Neural progenitor cell (in vitro differentiated cells): ENCODE measurements around the gene EVC. TPM values are rescaled to one million over a fixed set of nuclear protein-coding genes. Genes with fewer than 3 reads are reported as not detected.

Experiments
- DNase-seq: peaks from one replicate; pipeline ENCODE4 v3.0.0-alpha.2; 2016; ENCODE audit warnings: low spot score
- H2AFZ ChIP-seq: fragments of 200-600 bp; sonication (generic); replicated peaks from 2 replicates; pipeline ENCODE4 v1.6.1; 2016; ENCODE audit warnings: antibody characterized with exemption
- H3F3A ChIP-seq: fragments of 200-600 bp; sonication (generic); 2 replicates; pipeline ENCODE4 v1.6.1; 2016; ENCODE audit warnings: antibody characterized with exemption, low read depth
- H3K27ac ChIP-seq: fragments of 200-600 bp; sonication (generic); 2 replicates; pipeline ENCODE4 v1.5.1; 2016; ENCODE audit warnings: mild to moderate bottlenecking
- H3K27me3 ChIP-seq: fragments of 200-600 bp; sonication (generic); 2 replicates; pipeline ENCODE4 v1.6.1; 2016; ENCODE audit warnings: mild to moderate bottlenecking, moderate library complexity
- H3K36me3 ChIP-seq: fragments of 200-600 bp; sonication (generic); 2 replicates; pipeline ENCODE4 v1.5.1; 2016
- H3K4me1 ChIP-seq: fragments of 200-600 bp; sonication (generic); 2 replicates; pipeline ENCODE4 v1.6.1; 2016; ENCODE audit warnings: mixed run types
- H3K4me2 ChIP-seq: fragments of 200-600 bp; sonication (generic); 2 replicates; pipeline ENCODE4 v1.6.1; 2016
- H3K4me3 ChIP-seq: fragments of 200-600 bp; sonication (generic); 2 replicates; pipeline ENCODE4 v1.5.1; 2016
- H3K79me2 ChIP-seq: fragments of 200-600 bp; sonication (generic); 2 replicates; pipeline ENCODE4 v1.6.1; 2016; ENCODE audit warnings: low read depth
- H3K9ac ChIP-seq: fragments of 200-600 bp; sonication (generic); 2 replicates; pipeline ENCODE4 v1.6.1; 2016
- H3K9me3 ChIP-seq: fragments of 200-600 bp; sonication (generic); 2 replicates; pipeline ENCODE4 v1.5.1; 2016; ENCODE audit warnings: low read depth
- H4K20me1 ChIP-seq: fragments of 200-600 bp; sonication (generic); 2 replicates; pipeline ENCODE4 v1.6.1; 2016; ENCODE audit warnings: low read depth
- H3K27ac Mint-ChIP-seq: 3 replicates; pipeline ENCODE4 v1.8.0; 2021; ENCODE audit warnings: mixed read lengths
- H3K27me3 Mint-ChIP-seq: 2 replicates; pipeline ENCODE4 v1.8.0; 2022; ENCODE audit warnings: low read depth, mild to moderate bottlenecking, inconsistent platforms, moderate library complexity, mixed read lengths; ENCODE audit not compliant: insufficient read depth
- H3K36me3 Mint-ChIP-seq: 3 replicates; pipeline ENCODE4 v1.8.0; 2021; ENCODE audit warnings: mixed read lengths
- H3K4me1 Mint-ChIP-seq: 3 replicates; pipeline ENCODE4 v1.8.0; 2021; ENCODE audit warnings: mixed read lengths
- H3K4me3 Mint-ChIP-seq: 3 replicates; pipeline ENCODE4 v1.8.0; 2021; ENCODE audit warnings: mild to moderate bottlenecking, moderate library complexity, mixed read lengths
- H3K9me3 Mint-ChIP-seq: 3 replicates; pipeline ENCODE4 v1.8.0; 2020; ENCODE audit warnings: mixed read lengths
- EZH2 ChIP-seq: fragments of 200-600 bp; sonication (generic); IDR thresholded peaks from 2 replicates; pipeline ENCODE4 v1.6.1; 2017; ENCODE audit warnings: antibody characterized with exemption, mild to moderate bottlenecking, moderate library complexity
- EZH2phosphoT487 ChIP-seq: fragments of 200-600 bp; sonication (generic); IDR thresholded peaks from 2 replicates; pipeline ENCODE4 v1.6.1; 2017; ENCODE audit warnings: antibody characterized with exemption
- total RNA-seq: library from RNA; depleted of rRNA; stranded (reverse); fragments of >200 nt; gene quantifications from 2 replicates; pipeline ENCODE4 v1.2.3, GENCODE V29; 2015; ENCODE audit warnings: low replicate concordance
- TF ChIP-seq, protein P1 (sequence below): fragments of 200-600 bp; sonication (generic); IDR thresholded peaks from 2 replicates; pipeline ENCODE4 v1.5.1; 2017; ENCODE audit warnings: antibody characterized with exemption, mild to moderate bottlenecking

EVC gene
- total RNA-seq, 1 donor from 2014 or later: 3.6 TPM

DNA sequence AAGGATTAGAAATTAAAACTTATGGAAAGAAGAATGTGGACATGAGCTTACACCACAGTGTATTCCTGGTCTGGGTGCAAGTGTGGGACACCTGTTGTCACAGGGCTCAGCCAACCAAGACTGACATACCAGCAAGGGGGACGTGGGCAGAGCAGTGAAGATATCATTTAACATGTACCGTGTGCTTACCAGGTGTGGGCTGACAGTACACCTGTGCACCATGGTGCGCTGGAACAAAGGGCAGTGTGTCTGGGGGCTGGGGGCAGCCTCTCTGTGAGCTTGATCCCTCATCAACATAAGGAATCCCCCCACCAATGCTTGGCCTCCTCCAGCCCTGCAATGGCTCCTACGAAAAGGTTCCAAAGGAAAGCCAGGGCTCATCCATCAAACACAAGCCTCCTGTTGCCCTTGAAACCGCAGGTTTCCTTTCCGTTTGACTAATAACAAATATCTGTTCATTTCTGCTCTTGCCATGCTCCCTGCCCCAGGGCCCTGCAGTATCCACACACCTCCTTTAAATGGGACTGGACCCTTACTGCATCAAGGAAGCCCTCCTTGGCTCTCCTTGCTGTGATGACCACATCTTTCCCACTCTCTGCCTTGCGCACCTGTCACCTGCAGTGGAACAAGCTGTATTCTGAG is 19.4 kb upstream of the EVC start:
- Histone ChIP-seq H3K4me2 (no peak overlapping the region), H3K27ac (no peak overlapping the region), H3K9ac (no peak overlapping the region), H3K36me3 (no peaks in the 10 kb centered on the region), H3K27me3 (no peaks in the 10 kb centered on the region), H3F3A (no peaks in the 10 kb centered on the region), H3K79me2 (no peaks in the 10 kb centered on the region), H2AFZ (no peak overlapping the region), H3K4me1 (no peaks in the 10 kb centered on the region), H3K4me3 (no peak overlapping the region), H4K20me1 (no peaks in the 10 kb centered on the region), H3K9me3 (no peaks in the 10 kb centered on the region)
- Mint-ChIP-seq H3K27me3 (peaks cover 2% of the 10 kb centered on the region), H3K4me1 (peaks cover 14% of the 10 kb centered on the region), H3K9me3 (no peaks in the 10 kb centered on the region), H3K4me3 (no peak overlapping the region), H3K36me3 (peaks cover 2% of the 10 kb centered on the region), H3K27ac (no peak overlapping the region)
- TF ChIP-seq, protein P1, sequence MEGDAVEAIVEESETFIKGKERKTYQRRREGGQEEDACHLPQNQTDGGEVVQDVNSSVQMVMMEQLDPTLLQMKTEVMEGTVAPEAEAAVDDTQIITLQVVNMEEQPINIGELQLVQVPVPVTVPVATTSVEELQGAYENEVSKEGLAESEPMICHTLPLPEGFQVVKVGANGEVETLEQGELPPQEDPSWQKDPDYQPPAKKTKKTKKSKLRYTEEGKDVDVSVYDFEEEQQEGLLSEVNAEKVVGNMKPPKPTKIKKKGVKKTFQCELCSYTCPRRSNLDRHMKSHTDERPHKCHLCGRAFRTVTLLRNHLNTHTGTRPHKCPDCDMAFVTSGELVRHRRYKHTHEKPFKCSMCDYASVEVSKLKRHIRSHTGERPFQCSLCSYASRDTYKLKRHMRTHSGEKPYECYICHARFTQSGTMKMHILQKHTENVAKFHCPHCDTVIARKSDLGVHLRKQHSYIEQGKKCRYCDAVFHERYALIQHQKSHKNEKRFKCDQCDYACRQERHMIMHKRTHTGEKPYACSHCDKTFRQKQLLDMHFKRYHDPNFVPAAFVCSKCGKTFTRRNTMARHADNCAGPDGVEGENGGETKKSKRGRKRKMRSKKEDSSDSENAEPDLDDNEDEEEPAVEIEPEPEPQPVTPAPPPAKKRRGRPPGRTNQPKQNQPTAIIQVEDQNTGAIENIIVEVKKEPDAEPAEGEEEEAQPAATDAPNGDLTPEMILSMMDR: no peak
- TF ChIP-seq EZH2phosphoT487 (no peak), EZH2 (no peak)
- DNase-seq: no peak

DNA sequence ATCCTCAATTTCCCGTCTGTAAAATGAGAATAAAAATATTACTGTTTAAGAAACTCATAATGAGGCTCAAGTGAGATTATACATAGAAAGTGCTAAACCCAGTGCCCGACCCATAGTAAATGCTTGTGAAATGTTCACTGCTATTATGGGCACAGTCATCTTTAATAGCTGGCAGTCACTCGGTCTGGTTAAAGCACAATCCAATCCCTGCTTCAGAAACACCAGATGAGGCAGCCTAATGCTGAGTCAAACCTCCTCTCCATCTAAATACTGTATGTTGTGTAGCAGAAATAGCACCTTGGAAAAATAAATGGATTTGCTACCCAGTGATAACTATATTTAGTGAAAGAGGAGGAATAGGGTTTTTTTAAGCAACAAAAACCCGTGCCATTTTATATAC is 17.1 kb upstream of the EVC start:
- H3K27me3 ChIP-seq: no peaks in the 10 kb centered on the region
- Mint-ChIP-seq H3K36me3 (peaks cover 2% of the 10 kb centered on the region), H3K27me3 (no peaks in the 10 kb centered on the region), H3K9me3 (no peaks in the 10 kb centered on the region), H3K4me3 (no peak overlapping the region), H3K27ac (no peak overlapping the region), H3K4me1 (peaks cover 12% of the 10 kb centered on the region)
- no peaks in the 10 kb centered on the region for H3F3A ChIP-seq
- DNase-seq: no peak
- no peak overlapping the region for H2AFZ ChIP-seq
- H3K4me2 ChIP-seq: no peak overlapping the region
- no peak overlapping the region for H3K27ac ChIP-seq
- TF ChIP-seq, protein P1: no peak
- TF ChIP-seq EZH2phosphoT487 (no peak), EZH2 (no peak)
- no peaks in the 10 kb centered on the region for H3K9me3 ChIP-seq
- H4K20me1 ChIP-seq: no peaks in the 10 kb centered on the region
- H3K36me3 ChIP-seq: no peaks in the 10 kb centered on the region
- no peak overlapping the region for H3K9ac ChIP-seq
- no peaks in the 10 kb centered on the region for H3K79me2 ChIP-seq
- no peak overlapping the region for H3K4me3 ChIP-seq
- no peaks in the 10 kb centered on the region for H3K4me1 ChIP-seq

DNA sequence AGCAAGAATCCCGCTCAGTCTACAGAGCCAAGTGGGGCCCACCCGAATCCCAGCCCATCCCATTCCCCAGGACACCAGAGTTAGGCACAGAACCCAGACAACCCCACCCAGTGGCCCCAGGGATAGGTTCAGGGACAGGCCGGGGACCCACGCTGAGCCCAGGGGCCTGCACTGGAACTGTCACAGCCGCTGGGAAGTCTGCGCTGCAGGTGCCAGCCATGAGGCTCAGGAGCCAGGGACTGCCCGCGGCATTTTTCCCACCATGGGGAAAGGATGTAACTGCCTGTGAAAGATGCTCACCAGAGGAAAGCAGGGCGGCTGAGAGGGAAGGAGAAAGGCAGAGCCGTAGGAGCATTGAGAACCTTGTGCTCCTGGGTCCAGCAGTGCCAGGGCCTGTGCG is 14.7 kb upstream of the EVC start:
- Mint-ChIP-seq H3K36me3 (peaks cover under 1% of the 10 kb centered on the region), H3K27ac (no peak overlapping the region), H3K4me3 (no peak overlapping the region), H3K27me3 (no peaks in the 10 kb centered on the region), H3K9me3 (no peaks in the 10 kb centered on the region), H3K4me1 (no peaks in the 10 kb centered on the region)
- no peak for TF ChIP-seq EZH2
- TF ChIP-seq, protein P1: no peak
- TF ChIP-seq EZH2phosphoT487: no peak
- Histone ChIP-seq H3F3A (no peaks in the 10 kb centered on the region), H3K27ac (no peak overlapping the region), H3K4me1 (no peaks in the 10 kb centered on the region), H4K20me1 (no peaks in the 10 kb centered on the region), H3K9ac (no peak overlapping the region), H3K79me2 (no peaks in the 10 kb centered on the region), H3K27me3 (no peaks in the 10 kb centered on the region), H3K4me3 (no peak overlapping the region), H3K4me2 (no peak overlapping the region), H3K9me3 (no peaks in the 10 kb centered on the region), H3K36me3 (no peaks in the 10 kb centered on the region), H2AFZ (no peak overlapping the region)
- no peak for DNase-seq
